Loucy (cell line): ENCODE results near the gene CCDC3.

Experiments used
- H2AFZ ChIP-seq: fragments of 200-600 bp; sonication (generic); 2 replicates; pipeline ENCODE4 v1.6.0; 2016; ENCODE audit warnings: antibody characterized with exemption, mild to moderate bottlenecking, low read length, moderate library complexity
- H3F3A ChIP-seq: fragments of 200-600 bp; 2 replicates; pipeline ENCODE4 v1.6.0; 2016; ENCODE audit warnings: antibody characterized with exemption, low read depth, mild to moderate bottlenecking
- H3K27me3 ChIP-seq: fragments of 200-600 bp; sonication (generic); 2 replicates; pipeline ENCODE4 v1.6.1; 2014; ENCODE audit warnings: low read length, mild to moderate bottlenecking; ENCODE audit not compliant: insufficient read depth, poor library complexity, severe bottlenecking
- H3K36me3 ChIP-seq: fragments of 200-600 bp; sonication (generic); 2 replicates; pipeline ENCODE4 v1.6.1; 2016; ENCODE audit warnings: low read length; ENCODE audit not compliant: insufficient read depth
- H3K4me1 ChIP-seq: fragments of 200-600 bp; sonication (generic); 2 replicates; pipeline ENCODE4 v1.5.1; 2014; ENCODE audit warnings: low read length, mild to moderate bottlenecking; ENCODE audit not compliant: insufficient read depth, poor library complexity, severe bottlenecking
- H3K4me2 ChIP-seq: fragments of 200-600 bp; sonication (generic); 2 replicates; pipeline ENCODE4 v1.6.0; 2014; ENCODE audit warnings: antibody characterized with exemption, low read length, low read depth, mild to moderate bottlenecking; ENCODE audit not compliant: poor library complexity, severe bottlenecking
- H3K4me3 ChIP-seq: fragments of 200-600 bp; sonication (generic); 2 replicates; pipeline ENCODE4 v1.5.1; 2014; ENCODE audit warnings: low read length, mild to moderate bottlenecking, mixed read lengths; ENCODE audit not compliant: poor library complexity, severe bottlenecking
- H3K79me2 ChIP-seq: fragments of 200-600 bp; sonication (generic); 2 replicates; pipeline ENCODE4 v1.6.1; 2014; ENCODE audit warnings: low read length; ENCODE audit not compliant: insufficient read depth
- H3K9ac ChIP-seq: fragments of 200-600 bp; sonication (generic); 2 replicates; pipeline ENCODE4 v1.6.0; 2014; ENCODE audit warnings: mild to moderate bottlenecking, low read depth, low read length, moderate library complexity; ENCODE audit not compliant: poor library complexity, severe bottlenecking
- H3K9me2 ChIP-seq: fragments of 200-600 bp; sonication (generic); replicated peaks from 2 replicates; pipeline ENCODE4 v1.6.1; 2016; ENCODE audit warnings: low read depth, low read length, mixed read lengths
- H3K9me3 ChIP-seq: fragments of 200-600 bp; sonication (generic); 2 replicates; pipeline ENCODE4 v1.6.1; 2014; ENCODE audit warnings: mild to moderate bottlenecking, antibody characterized with exemption, low read length, low read depth; ENCODE audit not compliant: insufficient read depth
- H4K20me1 ChIP-seq: fragments of 200-600 bp; sonication (generic); 2 replicates; pipeline ENCODE4 v1.6.0; 2014; ENCODE audit warnings: antibody characterized with exemption, low read length, mild to moderate bottlenecking; ENCODE audit not compliant: insufficient read depth, poor library complexity, severe bottlenecking
- EZH2phosphoT487 ChIP-seq: fragments of 200-600 bp; IDR thresholded peaks from 2 replicates; pipeline ENCODE4 v1.6.1; 2018; ENCODE audit warnings: antibody characterized with exemption, mild to moderate bottlenecking, moderate library complexity, borderline replicate concordance
- TF ChIP-seq, protein P1 (sequence below): fragments of 200-600 bp; sonication (generic); conservative IDR thresholded peaks from 2 replicates; pipeline ENCODE4 v1.5.1; 2014; ENCODE audit warnings: mild to moderate bottlenecking, antibody characterized with exemption, low read length

CCDC3 gene

DNA sequence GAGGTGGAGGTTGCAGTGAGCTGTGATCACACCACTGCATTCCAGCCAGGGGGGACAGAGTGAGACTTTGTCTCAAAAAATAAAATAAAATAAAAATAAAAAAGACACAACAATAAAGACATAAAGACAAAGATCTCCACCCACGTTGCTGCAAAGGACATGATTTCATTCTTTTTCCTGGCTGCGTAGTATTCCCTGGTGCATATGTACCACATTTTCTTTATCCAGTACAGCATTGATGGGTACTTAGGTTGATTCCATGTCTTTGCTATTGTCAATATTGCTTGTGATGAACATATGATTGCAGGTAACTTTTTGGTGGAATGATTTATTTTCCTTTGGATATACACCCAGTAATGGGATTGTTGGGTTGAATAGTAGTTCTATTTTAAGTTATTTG is 42.0 kb upstream of the CCDC3 start:
- no peak overlapping the region for H3K9ac ChIP-seq
- no peak overlapping the region for H3K4me2 ChIP-seq
- no peaks in the 10 kb centered on the region for H3K79me2 ChIP-seq
- no peak overlapping the region for H2AFZ ChIP-seq
- no peaks in the 10 kb centered on the region for H4K20me1 ChIP-seq
- H3K36me3 ChIP-seq = no peaks in the 10 kb centered on the region
- H3F3A ChIP-seq = no peaks in the 10 kb centered on the region
- no peaks in the 10 kb centered on the region for H3K27me3 ChIP-seq
- TF ChIP-seq, protein P1, sequence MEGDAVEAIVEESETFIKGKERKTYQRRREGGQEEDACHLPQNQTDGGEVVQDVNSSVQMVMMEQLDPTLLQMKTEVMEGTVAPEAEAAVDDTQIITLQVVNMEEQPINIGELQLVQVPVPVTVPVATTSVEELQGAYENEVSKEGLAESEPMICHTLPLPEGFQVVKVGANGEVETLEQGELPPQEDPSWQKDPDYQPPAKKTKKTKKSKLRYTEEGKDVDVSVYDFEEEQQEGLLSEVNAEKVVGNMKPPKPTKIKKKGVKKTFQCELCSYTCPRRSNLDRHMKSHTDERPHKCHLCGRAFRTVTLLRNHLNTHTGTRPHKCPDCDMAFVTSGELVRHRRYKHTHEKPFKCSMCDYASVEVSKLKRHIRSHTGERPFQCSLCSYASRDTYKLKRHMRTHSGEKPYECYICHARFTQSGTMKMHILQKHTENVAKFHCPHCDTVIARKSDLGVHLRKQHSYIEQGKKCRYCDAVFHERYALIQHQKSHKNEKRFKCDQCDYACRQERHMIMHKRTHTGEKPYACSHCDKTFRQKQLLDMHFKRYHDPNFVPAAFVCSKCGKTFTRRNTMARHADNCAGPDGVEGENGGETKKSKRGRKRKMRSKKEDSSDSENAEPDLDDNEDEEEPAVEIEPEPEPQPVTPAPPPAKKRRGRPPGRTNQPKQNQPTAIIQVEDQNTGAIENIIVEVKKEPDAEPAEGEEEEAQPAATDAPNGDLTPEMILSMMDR = no peak
- TF ChIP-seq EZH2phosphoT487 = no peak
- H3K4me3 ChIP-seq = no peak overlapping the region
- no peaks in the 10 kb centered on the region for H3K9me2 ChIP-seq
- no peaks in the 10 kb centered on the region for H3K9me3 ChIP-seq
- H3K4me1 ChIP-seq = no peaks in the 10 kb centered on the region

DNA sequence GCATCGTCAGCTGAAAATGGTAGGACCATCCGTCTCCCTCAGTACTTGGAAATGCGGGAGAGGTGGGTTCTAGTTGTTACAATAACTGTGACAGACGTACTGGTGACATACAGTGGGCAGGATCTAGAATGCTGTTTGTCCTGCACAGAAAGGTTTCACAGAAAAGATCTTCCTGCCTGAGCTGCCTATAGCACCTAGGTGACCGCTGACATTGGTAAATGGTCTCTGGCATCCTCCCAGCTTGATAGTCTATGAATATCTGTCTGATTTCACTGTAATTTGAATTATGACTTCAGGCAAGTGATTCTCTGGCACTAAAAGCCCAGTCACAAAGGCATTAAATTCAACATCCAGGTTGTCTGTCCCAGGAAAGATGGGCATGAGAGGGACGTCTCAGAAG is 38.2 kb upstream of the CCDC3 start:
- Histone ChIP-seq H3F3A (no peaks in the 10 kb centered on the region), H3K9ac (no peak overlapping the region), H3K9me2 (no peaks in the 10 kb centered on the region), H4K20me1 (no peaks in the 10 kb centered on the region), H3K79me2 (no peaks in the 10 kb centered on the region), H3K9me3 (no peaks in the 10 kb centered on the region), H3K4me2 (no peak overlapping the region), H3K4me1 (no peaks in the 10 kb centered on the region), H3K36me3 (no peaks in the 10 kb centered on the region), H3K27me3 (no peaks in the 10 kb centered on the region), H3K4me3 (no peak overlapping the region), H2AFZ (no peak overlapping the region)
- TF ChIP-seq, protein P1 = no peak
- no peak for TF ChIP-seq EZH2phosphoT487

DNA sequence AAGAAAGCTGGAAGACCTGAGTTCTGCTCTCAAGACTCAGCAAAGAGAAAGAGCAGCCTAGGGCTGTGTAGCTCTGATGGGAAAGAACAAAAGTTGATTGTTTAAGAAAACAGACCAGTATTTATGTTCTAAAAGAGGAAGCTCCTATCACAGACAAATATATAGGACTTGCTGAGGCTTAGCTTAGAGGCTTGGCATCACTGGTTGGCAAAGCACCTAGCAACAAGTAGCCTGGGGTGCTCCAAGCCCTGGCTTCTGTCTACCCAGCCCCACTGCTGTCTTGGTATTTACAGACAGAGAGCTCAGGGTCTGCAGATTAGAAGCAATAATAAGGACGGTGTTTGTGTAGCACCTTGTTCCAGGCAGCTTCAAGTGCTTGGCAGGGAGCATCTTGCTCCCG is 36.9 kb upstream of the CCDC3 start:
- Histone ChIP-seq H3K9ac (no peak overlapping the region), H3K9me2 (no peaks in the 10 kb centered on the region), H3K36me3 (no peaks in the 10 kb centered on the region), H3K9me3 (no peaks in the 10 kb centered on the region), H3K4me1 (no peaks in the 10 kb centered on the region), H3F3A (no peaks in the 10 kb centered on the region), H3K27me3 (no peaks in the 10 kb centered on the region), H4K20me1 (no peaks in the 10 kb centered on the region), H3K4me2 (no peak overlapping the region), H3K4me3 (no peak overlapping the region), H3K79me2 (no peaks in the 10 kb centered on the region), H2AFZ (no peak overlapping the region)
- TF ChIP-seq EZH2phosphoT487 = no peak
- TF ChIP-seq, protein P1 = no peak
